Trophoblast cell (in vitro differentiated cells and primary cell): ENCODE data around the gene TTLL4.

Source experiments
- DNase-seq, 2 donors: peaks; one replicate each; pipeline ENCODE4 v3.0.0-alpha.2; 2016
- H2AFZ ChIP-seq: 2 replicates; pipeline ENCODE4 v1.6.1; 2013; ENCODE audit warnings: low read length, moderate library complexity, mild to moderate bottlenecking; ENCODE audit not compliant: insufficient read depth, poor library complexity
- H2AK5ac ChIP-seq: 2 replicates; pipeline ENCODE4 v1.6.1; 2013; ENCODE audit warnings: mild to moderate bottlenecking, low read length
- H2BK120ac ChIP-seq: 2 replicates; pipeline ENCODE4 v1.6.1; 2013; ENCODE audit warnings: low read length, mild to moderate bottlenecking, moderate library complexity; ENCODE audit not compliant: insufficient read depth, poor library complexity
- H2BK12ac ChIP-seq: 2 replicates; pipeline ENCODE4 v1.6.1; 2013; ENCODE audit warnings: mild to moderate bottlenecking, low read length, moderate library complexity
- H2BK5ac ChIP-seq: 2 replicates; pipeline ENCODE4 v1.6.1; 2013; ENCODE audit warnings: low read length, low read depth, moderate library complexity, mild to moderate bottlenecking; ENCODE audit not compliant: poor library complexity
- H3K14ac ChIP-seq: 2 replicates; pipeline ENCODE4 v1.6.1; 2013; ENCODE audit warnings: mild to moderate bottlenecking, low read length
- H3K18ac ChIP-seq: 2 replicates; pipeline ENCODE4 v1.6.1; 2013; ENCODE audit warnings: mild to moderate bottlenecking, low read length
- H3K23ac ChIP-seq: 2 replicates; pipeline ENCODE4 v1.6.1; 2013; ENCODE audit warnings: low read length
- H3K27ac ChIP-seq: 2 replicates; pipeline ENCODE4 v1.5.1; 2013; ENCODE audit warnings: low read depth, mild to moderate bottlenecking, inconsistent platforms, low read length, moderate library complexity
- H3K27me3 ChIP-seq: 2 replicates; pipeline ENCODE4 v1.6.1; 2013; ENCODE audit warnings: inconsistent platforms, mild to moderate bottlenecking, low read length, moderate library complexity; ENCODE audit not compliant: insufficient read depth
- H3K36me3 ChIP-seq, 2 experiments: 1 replicate in 1 of 2; 2 replicates in 1 of 2; pipeline ENCODE4 v1.6.1; 2013; ENCODE audit warnings: low read length in 2 of 2, mild to moderate bottlenecking in 2 of 2, moderate library complexity in 1 of 2; ENCODE audit not compliant: insufficient read depth in 2 of 2, control insufficient read depth in 1 of 2
- H3K4ac ChIP-seq: 2 replicates; pipeline ENCODE4 v1.6.1; 2013; ENCODE audit warnings: low read depth, mild to moderate bottlenecking, low read length, moderate library complexity
- H3K4me1 ChIP-seq, 2 experiments: 1 replicate in 1 of 2; 2 replicates in 1 of 2; pipeline ENCODE4 v1.6.1; 2013; ENCODE audit warnings: low read length in 2 of 2, mild to moderate bottlenecking in 2 of 2, moderate library complexity in 1 of 2; ENCODE audit not compliant: insufficient read depth in 2 of 2, control insufficient read depth in 1 of 2
- H3K4me2 ChIP-seq: 2 replicates; pipeline ENCODE4 v1.6.1; 2013; ENCODE audit warnings: inconsistent platforms, mild to moderate bottlenecking, low read length, moderate library complexity
- H3K4me3 ChIP-seq: 2 replicates; pipeline ENCODE4 v1.5.1; 2013; ENCODE audit warnings: mild to moderate bottlenecking, low read depth, low read length, inconsistent platforms
- H3K79me1 ChIP-seq: one replicate; pipeline ENCODE4 v1.6.1; 2013; ENCODE audit warnings: low read length
- H3K79me2 ChIP-seq: 2 replicates; pipeline ENCODE4 v1.6.1; 2013; ENCODE audit warnings: low read length, mild to moderate bottlenecking; ENCODE audit not compliant: control insufficient read depth, insufficient read depth, poor library complexity
- H3K9ac ChIP-seq: 2 replicates; pipeline ENCODE4 v1.6.1; 2013; ENCODE audit warnings: mild to moderate bottlenecking, low read length
- H3K9me3 ChIP-seq: 2 replicates; pipeline ENCODE4 v1.6.1; 2013; ENCODE audit warnings: low read depth, mild to moderate bottlenecking, control low read depth, inconsistent platforms, low read length; ENCODE audit not compliant: insufficient read depth
- H4K12ac ChIP-seq: 2 replicates; pipeline ENCODE4 v1.6.1; 2013; ENCODE audit warnings: low read depth, mild to moderate bottlenecking, low read length, moderate library complexity
- H4K8ac ChIP-seq: 2 replicates; pipeline ENCODE4 v1.6.1; 2013; ENCODE audit warnings: low read depth, mild to moderate bottlenecking, low read length, moderate library complexity
- H4K91ac ChIP-seq: one replicate; pipeline ENCODE4 v1.6.1; 2013; ENCODE audit warnings: low read depth, mild to moderate bottlenecking, low read length, moderate library complexity
- WGBS: extraction: QIAGEN DNeasy Blood & Tissue Kit; methylation state at CpG from one replicate; pipeline ENCODE4 v1.1.7; 2013; ENCODE audit warnings: missing lambda C conversion rate; ENCODE audit not compliant: insufficient read length, insufficient coverage; ENCODE audit errors: extremely low coverage; 5-methylcytosine and 5-hydroxymethylcytosine counted together

TTLL4 gene

DNA sequence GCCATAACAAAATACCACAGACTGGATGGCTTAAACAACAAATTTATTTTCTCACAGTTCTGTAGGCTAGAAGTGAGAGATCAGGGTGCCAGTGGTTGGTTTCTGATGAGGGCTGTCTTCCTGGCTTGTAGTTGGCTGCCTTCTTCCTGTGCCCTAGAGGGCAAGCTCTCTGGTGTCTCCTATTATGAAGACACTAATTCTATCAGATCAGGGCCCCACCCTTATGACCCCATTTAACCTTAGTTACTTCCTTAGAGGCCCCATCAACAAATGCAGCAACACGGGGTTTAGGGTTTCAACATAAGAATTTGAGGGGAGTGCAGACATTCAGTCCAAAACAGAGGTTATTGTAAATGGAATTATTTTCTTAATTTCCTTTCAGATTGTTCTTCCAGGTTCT is 94.2 kb downstream of the TTLL4 start:
- no peak overlapping the region for H4K8ac ChIP-seq
- no peak overlapping the region for H3K18ac ChIP-seq
- no peak overlapping the region for H3K4me2 ChIP-seq
- peaks cover 0 to 3% of the 10 kb centered on the region in 2 experiments for H3K4me1 ChIP-seq
- no peak overlapping the region for H2BK12ac ChIP-seq
- DNase-seq: no peak
- H2BK5ac ChIP-seq: no peak overlapping the region
- no peaks in the 10 kb centered on the region for H3K79me1 ChIP-seq
- no peak overlapping the region for H2BK120ac ChIP-seq
- no peaks in the 10 kb centered on the region for H3K27me3 ChIP-seq
- no peaks in the 10 kb centered on the region for H3K9me3 ChIP-seq
- no peak overlapping the region for H2AFZ ChIP-seq
- H4K12ac ChIP-seq: no peak overlapping the region
- no peak overlapping the region for H3K9ac ChIP-seq
- no peak overlapping the region for H4K91ac ChIP-seq
- H3K79me2 ChIP-seq: no peaks in the 10 kb centered on the region
- H3K14ac ChIP-seq: no peak overlapping the region
- H3K27ac ChIP-seq: no peak overlapping the region
- no peak overlapping the region for H3K4me3 ChIP-seq
- no CpG with 5 or more reads among the region's 1 CpG for WGBS
- H2AK5ac ChIP-seq: no peak overlapping the region
- H3K23ac ChIP-seq: no peak overlapping the region
- H3K4ac ChIP-seq: no peak overlapping the region
- H3K36me3 ChIP-seq: no peaks in the 10 kb centered on the region
